ENCODE measurements around the gene SMIM35.

The SMIM35 gene

DNA sequence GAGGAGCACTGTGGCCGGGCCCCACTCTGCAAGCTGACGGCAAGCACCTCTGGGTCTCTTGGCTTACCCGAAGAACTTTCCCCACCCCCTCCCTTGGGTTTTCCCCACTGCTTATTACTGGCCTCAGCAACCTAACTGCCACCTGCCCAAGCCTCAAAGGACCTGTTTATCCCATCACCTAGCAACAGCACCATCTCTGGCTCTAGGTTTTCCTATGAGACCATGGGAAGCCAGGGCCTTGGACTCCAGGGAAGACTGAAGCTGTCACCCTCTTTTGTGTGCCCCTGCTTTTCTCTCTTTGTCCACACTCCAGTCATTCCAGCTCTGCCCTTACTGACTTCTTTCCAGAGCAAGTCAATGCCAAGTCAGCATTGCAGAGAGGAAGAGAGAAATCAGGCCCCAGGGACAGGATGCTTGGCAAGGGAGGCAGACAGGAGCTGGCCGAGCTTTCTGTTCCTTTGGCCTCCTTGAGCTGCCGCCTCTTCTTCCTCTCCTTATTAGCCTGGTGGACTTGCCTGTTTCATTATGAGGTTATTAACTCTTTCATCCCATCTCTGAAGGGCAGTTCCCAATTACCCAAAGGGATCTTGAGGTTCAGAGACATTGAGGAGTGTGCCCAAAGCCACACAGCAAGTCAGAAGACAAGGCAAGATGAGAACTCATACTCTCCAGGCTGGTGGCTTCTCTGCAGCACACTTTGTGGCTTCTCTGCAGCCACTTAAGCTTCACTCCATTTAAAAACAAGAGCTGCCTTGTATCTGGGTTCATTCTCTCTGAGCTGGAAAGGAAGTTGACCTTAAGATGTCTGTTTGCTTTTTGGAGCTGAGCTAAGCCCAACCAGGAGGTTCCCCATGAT, at the start of gene SMIM35:
TSS of gene SMIM35 (minus strand) at position 51 of the 856 bp plus-strand sequence. CDS start 206 bp downstream, outside the sequence.
- 0 out of 2 replicates have a peak, but pooled peaks cover 2% of the 10 kb centered on the region for H3K27me3 ChIP-seq (ENCODE audit: control insufficient read depth, low read length)
- H3K9me3 ChIP-seq (ENCODE audit: control insufficient read depth, insufficient read depth, low read length): peaks cover 18% of the 10 kb centered on the region; the same call in 1 of the 2 replicates
- H3K9me2 ChIP-seq (replicated peaks; ENCODE audit: control insufficient read depth, low read length): no peaks in the 10 kb centered on the region
- H3K4me1 ChIP-seq (ENCODE audit: control insufficient read depth, low read length): peaks cover 23% of the 10 kb centered on the region
- no peaks in the 10 kb centered on the region for H3K36me3 ChIP-seq (ENCODE audit: control insufficient read depth, low read length)
- no peak within 1 kb of the TSS for H3K4me3 ChIP-seq (ENCODE audit: low read length)
- no peaks in the 10 kb centered on the region for H3F3A ChIP-seq (ENCODE audit: control insufficient read depth, insufficient read depth)
- H3K79me2 ChIP-seq (ENCODE audit: control insufficient read depth, low read length): no peaks in the 10 kb centered on the region
- no peak within 1 kb of the TSS for H3K4me2 ChIP-seq (ENCODE audit: low read length)
- TF ChIP-seq, protein P1, sequence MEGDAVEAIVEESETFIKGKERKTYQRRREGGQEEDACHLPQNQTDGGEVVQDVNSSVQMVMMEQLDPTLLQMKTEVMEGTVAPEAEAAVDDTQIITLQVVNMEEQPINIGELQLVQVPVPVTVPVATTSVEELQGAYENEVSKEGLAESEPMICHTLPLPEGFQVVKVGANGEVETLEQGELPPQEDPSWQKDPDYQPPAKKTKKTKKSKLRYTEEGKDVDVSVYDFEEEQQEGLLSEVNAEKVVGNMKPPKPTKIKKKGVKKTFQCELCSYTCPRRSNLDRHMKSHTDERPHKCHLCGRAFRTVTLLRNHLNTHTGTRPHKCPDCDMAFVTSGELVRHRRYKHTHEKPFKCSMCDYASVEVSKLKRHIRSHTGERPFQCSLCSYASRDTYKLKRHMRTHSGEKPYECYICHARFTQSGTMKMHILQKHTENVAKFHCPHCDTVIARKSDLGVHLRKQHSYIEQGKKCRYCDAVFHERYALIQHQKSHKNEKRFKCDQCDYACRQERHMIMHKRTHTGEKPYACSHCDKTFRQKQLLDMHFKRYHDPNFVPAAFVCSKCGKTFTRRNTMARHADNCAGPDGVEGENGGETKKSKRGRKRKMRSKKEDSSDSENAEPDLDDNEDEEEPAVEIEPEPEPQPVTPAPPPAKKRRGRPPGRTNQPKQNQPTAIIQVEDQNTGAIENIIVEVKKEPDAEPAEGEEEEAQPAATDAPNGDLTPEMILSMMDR (IDR thresholded peaks at IDR 0.05; ENCODE audit: low read depth, low read length, poor library complexity, severe bottlenecking): no peak
- no peak for TF ChIP-seq EZH2phosphoT487 (IDR thresholded peaks at IDR 0.05; ENCODE audit: borderline replicate concordance, low read length)
- no peak within 1 kb of the TSS for H3K27ac ChIP-seq (ENCODE audit: low read depth, low read length)
- H4K20me1 ChIP-seq (ENCODE audit: control insufficient read depth, insufficient read depth, low read depth, low read length): no peaks in the 10 kb centered on the region

DNA sequence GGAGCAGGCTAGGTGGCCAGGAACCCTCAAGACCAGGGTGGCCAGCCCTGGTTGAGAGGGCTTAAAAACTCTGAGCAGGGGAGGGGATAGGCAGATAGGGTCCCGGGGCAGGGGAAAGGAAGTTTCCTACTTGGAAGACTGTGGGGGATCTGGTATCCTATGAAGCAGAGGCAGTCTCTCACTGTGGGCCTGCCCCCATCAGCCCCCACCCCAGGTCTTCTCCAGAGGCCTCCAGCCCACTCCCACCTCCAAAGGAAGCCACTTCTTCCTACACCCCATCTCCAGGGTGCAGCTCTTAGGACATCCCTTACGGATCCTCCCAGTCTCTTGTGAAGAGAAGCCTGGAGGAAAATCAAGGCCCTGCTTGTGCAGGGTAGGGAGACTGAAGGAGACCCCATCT, 49.6 kb upstream of the SMIM35 start:
- Histone ChIP-seq H3K9me2 (replicated peaks; ENCODE audit: control insufficient read depth, low read length) (no peaks in the 10 kb centered on the region), H3K27me3 (ENCODE audit: control insufficient read depth, low read length) (peaks cover 39% of the 10 kb centered on the region), H4K20me1 (ENCODE audit: control insufficient read depth, insufficient read depth, low read depth, low read length) (no peaks in the 10 kb centered on the region), H3K27ac (ENCODE audit: low read depth, low read length) (no peak overlapping the region), H3K79me2 (ENCODE audit: control insufficient read depth, low read length) (no peaks in the 10 kb centered on the region), H3F3A (ENCODE audit: control insufficient read depth, insufficient read depth) (no peaks in the 10 kb centered on the region), H3K4me1 (ENCODE audit: control insufficient read depth, low read length) (no peaks in the 10 kb centered on the region), H3K36me3 (ENCODE audit: control insufficient read depth, low read length) (no peaks in the 10 kb centered on the region), H3K4me2 (ENCODE audit: low read length) (no peak overlapping the region), H3K9me3 (ENCODE audit: control insufficient read depth, insufficient read depth, low read length) (no peaks in the 10 kb centered on the region), H3K4me3 (ENCODE audit: low read length) (no peak overlapping the region)
- TF ChIP-seq, protein P1 (IDR thresholded peaks at IDR 0.05; ENCODE audit: low read depth, low read length, poor library complexity, severe bottlenecking): no peak
- TF ChIP-seq EZH2phosphoT487 (IDR thresholded peaks at IDR 0.05; ENCODE audit: borderline replicate concordance, low read length): no peak

DNA sequence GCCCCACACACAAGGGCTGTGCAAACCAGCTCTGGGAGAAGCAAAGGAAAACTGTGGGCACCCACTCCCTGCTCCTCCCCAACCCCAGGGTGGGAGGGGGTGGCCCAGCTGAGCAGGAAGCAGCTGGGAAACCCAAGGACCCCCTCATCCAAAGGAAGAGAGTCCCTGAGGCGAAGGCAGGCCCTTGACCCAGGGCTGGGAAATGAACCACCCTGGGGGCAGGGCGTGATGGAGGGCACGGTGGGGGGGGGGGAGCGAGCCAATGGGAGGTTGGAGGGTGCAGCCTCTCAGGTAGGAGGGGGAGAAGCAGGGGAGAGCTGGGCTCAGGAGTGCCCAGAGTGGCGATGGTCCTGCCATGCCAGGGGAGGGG, 49.0 kb upstream of the SMIM35 start:
- Histone ChIP-seq H3F3A (ENCODE audit: control insufficient read depth, insufficient read depth) (no peaks in the 10 kb centered on the region), H3K36me3 (ENCODE audit: control insufficient read depth, low read length) (no peaks in the 10 kb centered on the region), H3K79me2 (ENCODE audit: control insufficient read depth, low read length) (no peaks in the 10 kb centered on the region), H3K4me3 (ENCODE audit: low read length) (no peak overlapping the region), H3K27me3 (ENCODE audit: control insufficient read depth, low read length) (peaks cover 34% of the 10 kb centered on the region), H3K9me3 (ENCODE audit: control insufficient read depth, insufficient read depth, low read length) (no peaks in the 10 kb centered on the region), H3K9me2 (replicated peaks; ENCODE audit: control insufficient read depth, low read length) (no peaks in the 10 kb centered on the region), H3K27ac (ENCODE audit: low read depth, low read length) (no peak overlapping the region), H4K20me1 (ENCODE audit: control insufficient read depth, insufficient read depth, low read depth, low read length) (no peaks in the 10 kb centered on the region), H3K4me2 (ENCODE audit: low read length) (no peak overlapping the region), H3K4me1 (ENCODE audit: control insufficient read depth, low read length) (no peaks in the 10 kb centered on the region)
- TF ChIP-seq EZH2phosphoT487 (IDR thresholded peaks at IDR 0.05; ENCODE audit: borderline replicate concordance, low read length): no peak
- TF ChIP-seq, protein P1 (IDR thresholded peaks at IDR 0.05; ENCODE audit: low read depth, low read length, poor library complexity, severe bottlenecking): no peak

Measured in DOHH2 (cell line).